ENCODE data around the gene DUSP18. TPM values are rescaled to one million over a fixed set of nuclear protein-coding genes. Genes with fewer than 3 reads are reported as not detected.

The DUSP18 gene
- total RNA-seq, 1 donor from 2014 or later, result 11.5 TPM

GRCh38 chr22:30612789-30613188, 54.9 kb downstream of the DUSP18 start:
- no peak for TF ChIP-seq CTCF (conservative IDR thresholded peaks at IDR 0.05; ENCODE audit: low read depth, low read length)
- no peak overlapping the region for H3K4me3 ChIP-seq (ENCODE audit: low read depth, low read length)
- DNase-seq (ENCODE audit: low read depth), result no peak

Other genes with a start within 250 kb of the DUSP18 start
- gene MTFP1, start 242.1 kb downstream of the DUSP18 start, total RNA-seq, result 79.7 and 115 TPM in 2 replicates
- not detected in 2 replicates for gene SEC14L3, start 195.9 kb downstream of the DUSP18 start, total RNA-seq
- 0.07 TPM in 1 of 2 replicates, not detected in the other for gene SEC14L4, start 162.2 kb downstream of the DUSP18 start, total RNA-seq
- gene SEC14L6, start 121.1 kb downstream of the DUSP18 start, total RNA-seq, result 2.1 and 11.6 TPM in 2 replicates
- 4.1 and 11.4 TPM in 2 replicates for gene GAL3ST1, start 93.2 kb downstream of the DUSP18 start, total RNA-seq
- 97.5 and 123 TPM in 2 replicates for gene PES1, start 76.0 kb downstream of the DUSP18 start, total RNA-seq
- 6.9 and 9.0 TPM in 2 replicates for gene TCN2, start 60.7 kb downstream of the DUSP18 start, total RNA-seq
- 9.1 and 10.7 TPM in 2 replicates for gene SLC35E4, start 32.1 kb downstream of the DUSP18 start, total RNA-seq
- 1.3 and 1.7 TPM in 2 replicates for gene OSBP2, start 27.0 kb upstream of the DUSP18 start, total RNA-seq